ENCODE results near the gene FAM234B.

- no peak for TF ChIP-seq ATF2 (CRISPR knock-in tag; IDR thresholded peaks at IDR 0.05; ENCODE audit: borderline replicate concordance, low read depth)
- no peak for TF ChIP-seq NFYB (CRISPR knock-in tag; conservative IDR thresholded peaks at IDR 0.05; ENCODE audit: low read depth)
- no peak for TF ChIP-seq JUN (CRISPR knock-in tag; IDR thresholded peaks at IDR 0.05)
- no peak for TF ChIP-seq AR (CRISPR knock-in tag; IDR thresholded peaks at IDR 0.05)
- TF ChIP-seq CREM (CRISPR knock-in tag; IDR thresholded peaks at IDR 0.05) = no peak
- TF ChIP-seq HMGXB4 (CRISPR knock-in tag; IDR thresholded peaks at IDR 0.05) = no peak
These were observed 62.5 kb downstream of the FAM234B start for GRCh38 chr12:13106666-13107065.

Data from WTC11 (cell line).